Suprapubic skin (tissue), 4 donors: ENCODE data around the gene UNC45A.

Experiments used
- EP300 ChIP-seq: sonication (generic); formaldehyde crosslinking; IDR thresholded peaks from one replicate; pipeline ENCODE4 v1.6.1; 2017; ENCODE audit warnings: antibody characterized with exemption
- POLR2A ChIP-seq, 2 donors: fragments of 450-650 bp; IDR thresholded peaks; one replicate each; pipeline ENCODE4 v1.6.1; 2017; ENCODE audit warnings: antibody characterized with exemption in 2 of 2, mild to moderate bottlenecking in 2 of 2, moderate library complexity in 2 of 2
- POLR2AphosphoS5 ChIP-seq, 3 donors: sonication (generic); formaldehyde crosslinking; IDR thresholded peaks; one replicate each; pipeline ENCODE4 v1.6.1; 2017; ENCODE audit warnings: antibody characterized with exemption in 3 of 3
- TF ChIP-seq, protein P1 (sequence below), 2 donors: fragments of 200-600 bp in 1 of 2; fragments of 450-650 bp in 1 of 2; sonication (generic) in 1 of 2; IDR thresholded peaks; one replicate each; pipeline ENCODE4 v1.5.1; 2016 to 2019; ENCODE audit warnings: antibody characterized with exemption in 2 of 2, mild to moderate bottlenecking in 1 of 2, moderate library complexity in 1 of 2

GRCh38 chr15:90972133-90972532 is 37.0 kb downstream of the UNC45A start:
- TF ChIP-seq, protein P1, sequence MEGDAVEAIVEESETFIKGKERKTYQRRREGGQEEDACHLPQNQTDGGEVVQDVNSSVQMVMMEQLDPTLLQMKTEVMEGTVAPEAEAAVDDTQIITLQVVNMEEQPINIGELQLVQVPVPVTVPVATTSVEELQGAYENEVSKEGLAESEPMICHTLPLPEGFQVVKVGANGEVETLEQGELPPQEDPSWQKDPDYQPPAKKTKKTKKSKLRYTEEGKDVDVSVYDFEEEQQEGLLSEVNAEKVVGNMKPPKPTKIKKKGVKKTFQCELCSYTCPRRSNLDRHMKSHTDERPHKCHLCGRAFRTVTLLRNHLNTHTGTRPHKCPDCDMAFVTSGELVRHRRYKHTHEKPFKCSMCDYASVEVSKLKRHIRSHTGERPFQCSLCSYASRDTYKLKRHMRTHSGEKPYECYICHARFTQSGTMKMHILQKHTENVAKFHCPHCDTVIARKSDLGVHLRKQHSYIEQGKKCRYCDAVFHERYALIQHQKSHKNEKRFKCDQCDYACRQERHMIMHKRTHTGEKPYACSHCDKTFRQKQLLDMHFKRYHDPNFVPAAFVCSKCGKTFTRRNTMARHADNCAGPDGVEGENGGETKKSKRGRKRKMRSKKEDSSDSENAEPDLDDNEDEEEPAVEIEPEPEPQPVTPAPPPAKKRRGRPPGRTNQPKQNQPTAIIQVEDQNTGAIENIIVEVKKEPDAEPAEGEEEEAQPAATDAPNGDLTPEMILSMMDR (IDR thresholded peaks at IDR 0.05), result no peak
- no peak for TF ChIP-seq POLR2AphosphoS5 (IDR thresholded peaks at IDR 0.05)
- no peak for TF ChIP-seq POLR2A (IDR thresholded peaks at IDR 0.05)
- no peak for TF ChIP-seq EP300
